Hematopoietic multipotent progenitor cell (in vitro differentiated cells): Measurements from ENCODE around the gene OOSP4A. TPM values are rescaled to one million over a fixed set of nuclear protein-coding genes. Genes with fewer than 3 reads are reported as not detected.

Source experiments
- DNase-seq, 3 donors: peaks; one replicate each; pipeline ENCODE4 v3.0.0-alpha.2; 2011 to 2015; ENCODE audit warnings: low read depth in 2 of 3, low spot score in 2 of 3
- total RNA-seq: library from RNA; depleted of rRNA; stranded (reverse); fragments of >200 nt; gene quantifications from one replicate; pipeline ENCODE4 v1.2.3, GENCODE V29; 2012

The OOSP4A gene
- total RNA-seq, 1 donor, result not detected

GRCh38 chr11:59973097-59973496 is 9.3 kb downstream of the OOSP4A start:
- DNase-seq, result no peak

DNA sequence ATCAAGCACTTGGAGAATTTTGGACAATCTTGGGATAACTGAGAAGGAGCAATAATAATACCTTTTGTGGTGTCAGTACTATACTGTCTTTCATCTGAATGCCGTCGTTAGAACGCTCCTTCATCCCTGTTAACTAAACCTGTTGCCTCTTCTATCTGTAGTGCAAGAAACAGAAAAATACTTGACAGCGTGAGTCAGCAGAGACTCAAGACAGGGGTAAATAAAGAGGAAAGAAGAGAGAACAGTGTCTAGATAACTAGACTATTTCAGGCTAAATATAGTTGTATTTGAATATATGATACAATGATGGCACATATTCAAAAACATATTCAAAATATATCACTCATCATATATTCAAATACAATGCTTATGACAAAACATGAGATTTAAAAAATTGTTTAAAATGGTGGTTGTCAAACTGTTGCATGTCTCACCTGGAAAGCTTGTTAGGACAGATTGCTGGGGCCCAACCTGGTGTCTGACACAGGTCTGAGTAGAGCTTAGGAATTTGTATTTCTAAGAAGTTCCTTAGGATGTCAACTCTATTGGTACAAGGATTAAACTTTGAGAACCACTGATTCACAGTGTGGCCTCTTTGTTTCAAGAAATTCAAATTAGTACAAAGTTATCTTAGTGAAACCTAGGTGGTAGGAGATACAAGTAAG is 17.4 kb downstream of the OOSP4A start:
- DNase-seq, result no peak

DNA sequence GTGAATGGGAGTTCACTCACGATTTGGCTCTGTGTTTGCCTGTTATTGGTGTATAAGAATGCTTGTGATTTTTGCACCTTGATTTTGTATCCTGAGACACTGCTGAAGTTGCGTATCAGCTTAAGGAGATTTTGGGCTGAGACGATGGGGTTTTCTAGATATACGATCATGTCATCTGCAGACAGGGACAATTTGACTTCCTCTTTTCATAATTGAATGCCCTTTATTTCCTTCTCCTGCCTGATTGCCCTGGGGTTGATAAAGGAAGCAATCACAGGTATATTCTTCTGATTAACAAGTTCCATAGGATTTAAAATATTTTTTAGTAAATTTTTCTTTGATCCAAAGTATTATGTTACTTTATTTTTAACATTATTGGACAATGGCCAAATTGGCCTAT is 18.2 kb downstream of the OOSP4A start:
- DNase-seq, result peak in 1 of 3 donors; percentile 2

- DNase-seq, result no peak
Measured at GRCh38 chr11:59983212-59983611, 19.4 kb downstream of the OOSP4A start.

DNA sequence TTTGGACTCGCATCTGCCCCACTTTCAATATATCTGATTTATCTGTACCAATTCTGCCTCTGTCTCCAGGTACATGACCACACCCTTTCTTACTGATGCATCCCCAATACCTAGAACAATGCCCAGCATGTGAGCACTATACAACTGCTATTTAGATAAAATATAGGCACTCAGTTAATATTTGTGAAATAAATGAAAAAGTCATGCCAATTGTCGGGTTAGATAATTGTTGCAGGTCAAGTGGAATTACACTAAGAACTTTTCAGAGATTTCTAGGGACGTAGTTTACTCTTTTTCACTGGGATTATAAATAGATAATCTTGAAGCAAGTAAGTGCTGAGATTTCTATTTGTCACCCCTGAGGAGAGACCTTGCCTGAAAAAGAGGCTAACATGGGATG is 20.5 kb downstream of the OOSP4A start:
- no peak for DNase-seq

- DNase-seq, result no peak
Measured at GRCh38 chr11:59990421-59990820, 26.6 kb downstream of the OOSP4A start.

DNA sequence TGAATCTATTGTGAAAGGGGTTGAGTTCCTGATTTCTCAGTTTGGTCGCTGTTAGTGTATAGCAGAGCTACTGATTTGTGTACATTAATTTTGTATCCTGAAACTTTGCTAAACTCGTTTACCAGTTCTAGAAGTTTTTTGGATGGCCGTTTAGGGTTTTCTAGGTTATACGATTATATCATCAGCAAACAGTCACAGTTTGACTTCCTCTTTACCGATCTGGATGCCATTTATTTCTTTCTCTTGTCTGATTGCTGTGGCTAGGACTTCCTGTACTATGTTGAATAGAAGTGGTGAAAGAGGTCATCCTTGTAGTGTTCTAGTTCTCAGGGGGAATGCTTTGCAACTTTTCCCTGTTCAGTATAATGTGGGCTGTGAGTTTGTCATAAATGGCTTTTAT is 28.6 kb downstream of the OOSP4A start:
- DNase-seq, result peak in 1 of 3 donors; percentile 38

DNA sequence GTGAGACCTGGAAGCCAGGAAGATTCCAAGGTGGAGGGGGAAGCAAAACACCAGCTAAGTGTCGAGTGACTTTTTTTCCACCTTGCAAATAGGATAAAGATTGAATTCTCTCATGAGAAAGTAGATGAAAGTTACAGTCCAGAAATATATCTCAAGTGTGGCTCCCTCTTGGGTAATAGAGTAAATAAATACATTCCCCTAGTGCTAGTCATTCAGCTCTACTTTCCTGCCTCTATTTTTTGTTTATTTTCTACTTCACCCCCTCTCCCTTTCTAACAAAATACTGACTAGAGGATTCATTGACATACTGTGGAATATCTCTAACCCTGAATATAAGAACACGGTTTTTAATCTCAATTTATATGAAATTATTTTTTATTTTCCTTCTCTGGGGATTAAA is 34.0 kb downstream of the OOSP4A start:
- no peak for DNase-seq

- DNase-seq, result no peak
Measured at GRCh38 chr11:59999691-60000090, 35.9 kb downstream of the OOSP4A start.

DNA sequence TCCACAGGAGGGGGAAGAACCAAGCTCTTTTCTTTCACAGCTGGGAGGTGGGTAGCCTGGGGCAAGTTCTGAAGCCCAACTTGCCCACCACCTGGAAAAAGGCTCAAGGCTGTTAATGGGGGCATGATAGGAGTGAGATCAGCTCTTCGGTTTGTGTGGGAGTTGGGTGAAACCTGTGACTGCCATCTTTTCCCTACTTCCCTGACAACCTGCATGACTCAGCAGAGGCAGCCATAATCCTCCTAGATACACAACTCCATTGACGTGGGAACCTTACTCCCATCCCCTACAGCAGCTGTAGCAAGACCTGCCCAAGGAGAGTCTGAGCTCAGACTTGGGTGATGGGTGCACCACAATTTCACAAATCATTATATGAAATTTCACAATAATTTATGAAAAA is 39.9 kb downstream of the OOSP4A start:
- no peak for DNase-seq

GRCh38 chr11:60005360-60005759 is 41.5 kb downstream of the OOSP4A start:
- no peak for DNase-seq

GRCh38 chr11:60016881-60017280 is 53.0 kb downstream of the OOSP4A start, which contains the start of gene OOSP4B:
TSS of gene OOSP4B (plus strand) at chr11:60017181.
- DNase-seq, result no peak

DNA sequence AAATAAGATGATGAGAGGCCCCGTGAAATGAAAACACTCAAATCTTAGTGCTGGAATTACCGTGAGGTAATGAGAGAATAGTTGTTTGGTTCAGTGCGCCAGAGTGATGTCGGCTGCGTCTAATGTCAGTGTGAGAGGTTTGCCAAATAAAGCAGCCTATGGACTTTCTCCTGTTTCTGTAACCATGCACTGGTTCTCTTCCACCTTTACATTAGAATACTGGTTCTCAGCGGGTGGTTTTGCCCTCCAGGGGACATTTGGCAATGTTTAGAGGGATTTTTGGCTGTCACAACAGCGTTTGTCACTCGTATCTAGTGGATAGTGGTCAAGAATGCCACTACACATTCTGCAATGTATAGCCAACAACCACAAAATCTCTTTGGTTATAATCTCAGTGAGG is 54.2 kb downstream of the OOSP4A start:
- DNase-seq, result no peak

Other genes starting within 250 kb of the OOSP4A start
- 23.2 TPM for gene STX3, start 208.7 kb upstream of the OOSP4A start, total RNA-seq
- gene MRPL16, start 153.3 kb upstream of the OOSP4A start, total RNA-seq, result 80.2 TPM
- not detected for gene CBLIF, start 118.5 kb upstream of the OOSP4A start, total RNA-seq
- under 0.01 TPM for gene TCN1, start 97.5 kb upstream of the OOSP4A start, total RNA-seq
- gene OOSP3, start 85.3 kb upstream of the OOSP4A start, total RNA-seq, result not detected
- gene OOSP1, start 25.6 kb upstream of the OOSP4A start, total RNA-seq, result not detected
- not detected for gene OOSP4B, start 53.1 kb downstream of the OOSP4A start, total RNA-seq
- not detected for gene OOSP2, start 76.4 kb downstream of the OOSP4A start, total RNA-seq
- 16.7 TPM for gene MS4A3, start 92.6 kb downstream of the OOSP4A start, total RNA-seq
- 4.8 TPM for gene MS4A2, start 124.6 kb downstream of the OOSP4A start, total RNA-seq
- 4.3 TPM for gene MS4A6A, start 219.1 kb downstream of the OOSP4A start, total RNA-seq